ENCODE measurements around the gene MRPL24.

Gene MRPL24

DNA sequence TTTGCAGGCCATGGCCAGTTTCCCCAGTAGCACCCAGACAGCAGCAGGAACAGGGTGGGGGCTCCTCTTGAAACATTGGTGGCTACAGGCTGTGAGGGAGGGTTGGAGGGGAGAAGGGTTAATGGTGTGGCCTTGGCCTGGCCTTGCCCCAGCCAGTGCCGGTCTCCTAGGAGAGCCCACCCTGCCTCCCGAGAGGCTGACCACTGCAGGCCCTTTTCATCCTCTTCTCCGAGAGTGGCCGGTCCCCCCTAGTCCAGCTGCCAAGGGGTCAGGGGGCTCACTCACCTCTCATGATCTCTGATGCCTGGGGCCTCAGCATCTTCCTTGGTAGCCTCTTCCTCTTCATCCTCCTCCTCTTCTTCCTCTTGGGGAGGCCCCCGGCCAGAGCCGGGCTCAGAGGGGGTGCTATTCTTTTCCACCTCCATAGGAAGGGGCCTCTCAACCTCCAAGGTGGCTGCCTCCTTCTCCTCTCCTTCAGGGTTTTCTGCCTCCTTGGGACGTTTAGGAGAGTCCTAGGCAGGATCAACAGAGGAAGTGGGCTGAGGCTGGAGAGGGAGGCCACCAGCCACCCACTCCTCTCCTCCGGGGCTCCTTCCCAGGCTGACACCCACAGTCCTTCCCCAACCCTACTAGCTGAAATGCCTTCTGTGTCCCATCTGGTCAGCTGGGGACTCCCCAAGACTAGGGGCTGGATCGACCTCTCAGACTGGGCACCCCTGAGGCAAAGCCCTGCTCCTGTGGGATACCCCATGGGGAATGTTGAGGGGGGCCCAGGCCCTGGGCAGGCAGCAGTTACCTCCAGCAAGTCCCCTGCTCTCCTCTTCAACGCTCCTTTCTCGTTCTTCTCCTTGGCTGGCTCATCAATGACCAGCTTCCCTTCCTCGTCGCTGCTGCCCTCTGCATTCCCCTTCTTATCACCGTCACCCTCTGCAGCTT, 2.7 kb upstream of the MRPL24 start:
- DNase-seq (ENCODE audit: extremely low spot score): no peak
- TF ChIP-seq FOXK2 (IDR thresholded peaks at IDR 0.05): no peak
- no peak for TF ChIP-seq ARNT (IDR thresholded peaks at IDR 0.05)
- TF ChIP-seq L3MBTL2 (conservative IDR thresholded peaks at IDR 0.05): no peak
- no peak for TF ChIP-seq ZNF384 (IDR thresholded peaks at IDR 0.05)
- no peak for TF ChIP-seq SP1 (IDR thresholded peaks at IDR 0.05)
- no peak for TF ChIP-seq TARDBP (IDR thresholded peaks at IDR 0.05)
- TF ChIP-seq SUZ12 (IDR thresholded peaks at IDR 0.05): no peak
- TF ChIP-seq FOXA1 (IDR thresholded peaks at IDR 0.05): no peak
- TF ChIP-seq FOXM1 (IDR thresholded peaks at IDR 0.05; ENCODE audit: borderline replicate concordance): no peak
- no peak for TF ChIP-seq ELF4 (IDR thresholded peaks at IDR 0.05)
- no peak for TF ChIP-seq PKNOX1 (IDR thresholded peaks at IDR 0.05)
- TF ChIP-seq LEF1 (IDR thresholded peaks at IDR 0.05; ENCODE audit: borderline replicate concordance): no peak
- no peak for TF ChIP-seq CTBP1 (IDR thresholded peaks at IDR 0.05; ENCODE audit: borderline replicate concordance)
- TF ChIP-seq HDGF (IDR thresholded peaks at IDR 0.05; ENCODE audit: borderline replicate concordance): no peak
- TF ChIP-seq BHLHE40 (IDR thresholded peaks at IDR 0.05; ENCODE audit: borderline replicate concordance): no peak
- TF ChIP-seq NFRKB (IDR thresholded peaks at IDR 0.05): no peak
- ChIA-PET POLR2A (interaction anchor here (3.2 kb wide), 1 partner anchor 8 kb away, joined by 60 read pairs; the partner anchor contains the start of gene HDGF), CTCF (no interaction called here)

DNA sequence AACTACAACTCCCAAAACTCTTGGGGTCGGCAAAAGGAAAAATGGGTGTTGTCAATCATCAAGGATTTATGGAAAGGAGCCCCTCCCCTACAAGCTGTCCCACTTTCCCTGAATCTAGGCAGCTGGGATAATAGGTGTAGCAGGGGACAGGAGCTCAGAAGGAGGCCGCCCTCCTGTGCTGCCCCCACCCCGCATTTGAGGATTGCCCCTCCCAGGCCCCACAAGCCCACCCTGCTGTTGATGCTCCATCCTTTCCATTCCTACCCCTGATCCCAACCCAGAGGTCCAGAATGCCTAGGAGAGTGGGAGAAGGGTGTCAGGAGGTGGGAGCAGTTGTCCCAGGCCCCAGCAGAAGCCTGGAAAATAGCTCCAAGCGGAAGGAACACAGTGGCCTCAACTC, 1.9 kb upstream of the MRPL24 start:
- CTCF ChIA-PET: interaction anchor here (1.0 kb wide), 1 partner anchor 53 kb away, joined by 5 read pairs; no protein-coding TSS in a partner anchor
- TF ChIP-seq FOXM1 (IDR thresholded peaks at IDR 0.05; ENCODE audit: borderline replicate concordance) (no peak), TARDBP (IDR thresholded peaks at IDR 0.05) (no peak), ELF4 (IDR thresholded peaks at IDR 0.05) (no peak)
- POLR2A ChIA-PET: interaction anchor here (0.8 to 3.2 kb wide), 3 partner anchors 9 to 15 kb away, joined by 3 to 60 read pairs (median 8); partner anchors contain the start of genes HDGF, ISG20L2 and METTL25B
- DNase-seq (ENCODE audit: extremely low spot score): no peak

DNA sequence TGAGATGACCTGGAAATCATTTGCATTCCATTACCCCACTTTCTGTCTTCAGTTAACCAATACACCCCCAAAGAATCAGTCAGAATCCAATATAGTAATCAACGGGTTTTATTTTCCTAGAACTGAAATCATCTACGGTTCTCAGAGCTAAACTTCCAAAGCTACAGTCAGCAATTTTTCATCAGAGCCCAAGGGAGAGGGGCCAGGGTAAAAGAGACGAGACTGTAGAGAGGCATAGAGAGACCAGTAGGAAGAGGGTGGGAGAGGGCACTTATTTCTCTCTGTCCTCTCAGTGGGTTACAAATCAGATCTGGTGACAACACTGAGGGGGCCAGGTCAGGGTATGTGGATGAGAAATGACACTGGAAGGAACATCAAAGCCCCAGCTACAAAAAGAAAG, 1.1 kb upstream of the MRPL24 start:
- POLR2A ChIA-PET: interaction anchor here (0.6 to 3.9 kb wide), 5 partner anchors 9 to 26 kb away, joined by 3 to 123 read pairs (median 8); partner anchors contain the start of genes HDGF, ISG20L2, METTL25B and PRCC
- CTCF ChIA-PET: interaction anchor here (1.0 to 1.2 kb wide), 2 partner anchors 52 to 120 kb away, joined by 5 read pairs; no protein-coding TSS in a partner anchor
- TF ChIP-seq TARDBP (IDR thresholded peaks at IDR 0.05): no peak
- no peak for TF ChIP-seq CTBP1 (IDR thresholded peaks at IDR 0.05; ENCODE audit: borderline replicate concordance)
- TF ChIP-seq SUZ12 (IDR thresholded peaks at IDR 0.05): no peak
- no peak for TF ChIP-seq NFRKB (IDR thresholded peaks at IDR 0.05)
- TF ChIP-seq ARNT (IDR thresholded peaks at IDR 0.05): no peak
- no peak for TF ChIP-seq BHLHE40 (IDR thresholded peaks at IDR 0.05; ENCODE audit: borderline replicate concordance)
- no peak for DNase-seq (ENCODE audit: extremely low spot score)

- TF ChIP-seq ELF4 (IDR thresholded peaks at IDR 0.05) (no peak), SP1 (IDR thresholded peaks at IDR 0.05) (no peak), CTBP1 (IDR thresholded peaks at IDR 0.05; ENCODE audit: borderline replicate concordance) (no peak), PKNOX1 (IDR thresholded peaks at IDR 0.05) (no peak), SUZ12 (IDR thresholded peaks at IDR 0.05) (no peak), FOXK2 (IDR thresholded peaks at IDR 0.05) (no peak), FOXA1 (IDR thresholded peaks at IDR 0.05) (no peak), ZNF384 (IDR thresholded peaks at IDR 0.05) (no peak), NFRKB (IDR thresholded peaks at IDR 0.05) (no peak), TARDBP (IDR thresholded peaks at IDR 0.05) (no peak)
- ChIA-PET POLR2A (interaction anchor here (0.6 to 3.9 kb wide), 20 partner anchors 10 to 160 kb away, joined by 3 to 123 read pairs (median 4); partner anchors contain the start of genes CRABP2, HDGF, ISG20L2 and METTL25B), CTCF (interaction anchor here (0.6 to 2.2 kb wide), 7 partner anchors 15 to 121 kb away, joined by 3 to 12 read pairs (median 5); no protein-coding TSS in a partner anchor)
- no peak for DNase-seq (ENCODE audit: extremely low spot score)
Observed at GRCh38 chr1:156741481-156741983, 644 bp upstream of the MRPL24 start.

DNA sequence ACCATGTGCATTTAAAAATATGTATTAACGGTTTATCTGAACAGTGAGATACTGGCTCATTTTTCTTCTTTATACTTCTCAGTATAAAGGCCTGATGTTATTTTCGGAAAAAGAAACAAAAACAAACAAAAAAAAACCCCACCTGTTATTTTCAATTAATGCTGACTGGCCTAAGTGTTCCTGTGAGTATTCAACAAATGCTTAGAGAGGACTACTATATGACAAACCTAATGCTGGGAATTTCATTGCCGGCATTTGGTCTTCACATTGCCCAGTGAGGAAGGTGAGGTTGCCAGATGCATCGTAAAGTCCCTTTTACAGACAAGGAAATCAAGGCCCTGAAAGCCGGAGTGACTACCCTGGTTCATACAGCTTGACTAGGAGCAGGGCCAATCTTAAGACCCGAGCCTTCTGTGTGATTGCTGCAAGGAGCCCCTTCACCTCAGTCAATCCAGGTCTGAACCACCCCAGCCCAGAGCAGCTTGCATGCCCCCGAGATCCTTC, 599 bp downstream of the MRPL24 start:
- TF ChIP-seq FOXA1 (IDR thresholded peaks at IDR 0.05): no peak
- no peak for TF ChIP-seq SUZ12 (IDR thresholded peaks at IDR 0.05)
- TF ChIP-seq CTBP1 (IDR thresholded peaks at IDR 0.05; ENCODE audit: borderline replicate concordance): no peak
- no peak for TF ChIP-seq SP1 (IDR thresholded peaks at IDR 0.05)
- TF ChIP-seq FOXM1 (IDR thresholded peaks at IDR 0.05; ENCODE audit: borderline replicate concordance): no peak
- TF ChIP-seq FOXK2 (IDR thresholded peaks at IDR 0.05): no peak
- TF ChIP-seq LEF1 (IDR thresholded peaks at IDR 0.05; ENCODE audit: borderline replicate concordance): no peak
- ChIA-PET CTCF (interaction anchor here (0.7 to 2.2 kb wide), 4 partner anchors 14 to 186 kb away, joined by 3 to 12 read pairs (median 6); no protein-coding TSS in a partner anchor), POLR2A (interaction anchor here (1.0 to 3.9 kb wide), 6 partner anchors 11 to 51 kb away, joined by 3 to 123 read pairs (median 32); partner anchors contain the start of genes HDGF, ISG20L2, METTL25B and PRCC)
- DNase-seq (ENCODE audit: extremely low spot score): no peak

DNA sequence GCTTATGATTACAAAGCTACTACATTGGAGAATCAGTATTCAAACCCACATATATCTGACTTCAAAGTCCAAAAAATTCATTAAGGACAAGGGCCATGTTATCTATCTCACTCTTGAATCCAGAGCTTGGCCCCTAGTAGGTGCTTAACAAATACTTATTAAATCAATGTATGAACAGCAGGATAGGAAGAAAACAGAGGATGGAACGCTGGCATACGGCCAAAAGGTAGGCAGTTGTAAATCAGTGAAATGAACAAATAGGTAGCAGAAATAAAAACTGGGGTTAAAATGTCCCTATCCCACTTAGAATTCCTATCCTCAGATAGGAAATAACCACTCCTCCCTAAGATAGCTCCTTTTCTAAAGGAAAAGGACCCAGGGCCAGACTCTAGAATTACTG, 2.0 kb downstream of the MRPL24 start:
- ChIA-PET POLR2A (interaction anchor here (3.5 to 3.9 kb wide), 2 partner anchors 10 to 29 kb away, joined by 103 to 123 read pairs; partner anchors contain the start of genes ISG20L2, METTL25B and PRCC), CTCF (interaction anchor here (0.7 to 1.1 kb wide), 4 partner anchors 13 to 181 kb away, joined by 3 to 4 read pairs (median 4); no protein-coding TSS in a partner anchor)
- TF ChIP-seq LEF1 (IDR thresholded peaks at IDR 0.05; ENCODE audit: borderline replicate concordance): no peak
- no peak for TF ChIP-seq ARNT (IDR thresholded peaks at IDR 0.05)
- TF ChIP-seq BHLHE40 (IDR thresholded peaks at IDR 0.05; ENCODE audit: borderline replicate concordance): no peak
- TF ChIP-seq L3MBTL2 (conservative IDR thresholded peaks at IDR 0.05): no peak
- no peak for TF ChIP-seq PKNOX1 (IDR thresholded peaks at IDR 0.05)
- no peak for TF ChIP-seq SP1 (IDR thresholded peaks at IDR 0.05)
- TF ChIP-seq SUZ12 (IDR thresholded peaks at IDR 0.05): no peak
- TF ChIP-seq CTBP1 (IDR thresholded peaks at IDR 0.05; ENCODE audit: borderline replicate concordance): no peak
- TF ChIP-seq FOXK2 (IDR thresholded peaks at IDR 0.05): no peak
- no peak for TF ChIP-seq FOXM1 (IDR thresholded peaks at IDR 0.05; ENCODE audit: borderline replicate concordance)
- no peak for TF ChIP-seq NFRKB (IDR thresholded peaks at IDR 0.05)
- no peak for TF ChIP-seq HDGF (IDR thresholded peaks at IDR 0.05; ENCODE audit: borderline replicate concordance)
- TF ChIP-seq FOXA1 (IDR thresholded peaks at IDR 0.05): no peak
- TF ChIP-seq ZNF384 (IDR thresholded peaks at IDR 0.05): no peak
- no peak for TF ChIP-seq TARDBP (IDR thresholded peaks at IDR 0.05)
- no peak for TF ChIP-seq ELF4 (IDR thresholded peaks at IDR 0.05)
- DNase-seq (ENCODE audit: extremely low spot score): no peak
